IPS-NIHi7 (cell line): ENCODE data around the gene RAB14.
"Not testable (repeated sequence)": the region's sequence is repeated elsewhere in the genome, so short reads cannot be mapped to it uniquely, and the experiment has no call there.

Experiments used
- DNase-seq: peaks from one replicate; pipeline ENCODE4 v3.0.0; 2012; ENCODE audit warnings: mixed read lengths; ENCODE audit errors: extremely low spot score

Gene RAB14

DNA sequence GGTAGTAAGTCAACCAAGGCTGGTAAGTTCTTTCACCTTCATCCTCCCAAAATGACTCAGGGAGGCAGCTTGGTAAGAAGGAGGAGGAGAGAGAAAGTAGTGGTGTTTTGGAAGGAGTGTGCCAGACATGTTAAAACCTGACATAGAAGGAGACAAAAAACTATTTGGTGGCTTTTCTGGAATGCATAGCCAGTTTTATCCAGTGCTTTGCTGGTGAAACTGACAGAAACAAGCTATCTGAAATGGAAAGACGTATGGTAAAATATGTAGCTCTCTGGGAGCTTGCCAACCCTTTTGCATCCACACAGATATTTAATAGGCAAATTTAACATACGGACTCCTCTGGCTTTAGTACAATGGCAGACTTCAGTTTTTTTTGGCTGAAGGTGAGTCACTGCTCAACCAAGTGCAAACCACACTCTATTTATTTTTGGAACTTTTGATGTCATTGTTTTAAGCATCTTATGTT, 45.4 kb downstream of the RAB14 start:
- no peak for DNase-seq

GRCh38 chr9:121154782-121155181, 46.9 kb downstream of the RAB14 start:
- no peak for DNase-seq

GRCh38 chr9:121153642-121154041, 48.0 kb downstream of the RAB14 start:
- DNase-seq, result no peak

GRCh38 chr9:121150188-121150587, 51.5 kb downstream of the RAB14 start:
- no peak for DNase-seq

DNA sequence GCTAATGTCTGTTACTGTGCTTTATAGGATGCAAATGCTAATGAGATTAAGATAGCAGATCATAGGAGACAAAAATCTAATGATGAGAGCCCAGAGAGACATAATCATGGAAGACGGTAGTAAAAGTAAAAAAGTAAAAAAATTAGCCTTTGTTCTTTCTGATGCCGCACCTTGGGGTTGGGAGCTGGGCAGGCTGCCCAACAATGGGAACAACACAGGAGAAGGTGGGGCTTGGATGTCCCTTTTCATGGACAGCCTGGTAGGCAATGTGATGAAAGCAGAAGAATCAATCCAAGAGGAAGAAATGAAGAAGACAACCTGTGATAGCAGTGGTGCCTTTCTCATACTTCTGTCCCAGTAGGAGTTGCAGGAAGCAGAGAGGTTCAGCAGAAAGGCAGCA, 57.2 kb downstream of the RAB14 start:
- DNase-seq, result no peak

DNA sequence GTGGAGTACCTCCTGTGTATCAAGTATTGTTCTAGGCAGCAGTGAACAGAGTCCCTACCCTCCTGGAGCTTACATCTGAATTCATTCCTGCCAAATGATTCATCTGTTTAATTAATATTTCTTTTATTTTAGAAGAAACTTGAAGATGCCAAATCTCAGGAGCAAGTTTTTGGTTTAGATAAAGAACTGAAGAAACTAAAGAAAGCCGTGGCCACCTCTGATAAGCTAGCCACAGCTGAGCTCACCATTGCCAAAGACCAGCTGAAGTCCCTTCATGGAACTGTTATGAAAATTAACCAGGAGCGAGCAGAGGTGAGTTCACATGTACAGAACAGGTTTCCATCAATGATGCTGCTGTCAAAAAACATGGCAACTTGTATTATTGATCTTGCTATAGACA, 57.9 kb downstream of the RAB14 start:
- no peak for DNase-seq

GRCh38 chr9:121141706-121142105, 60.0 kb downstream of the RAB14 start:
- no peak for DNase-seq

DNA sequence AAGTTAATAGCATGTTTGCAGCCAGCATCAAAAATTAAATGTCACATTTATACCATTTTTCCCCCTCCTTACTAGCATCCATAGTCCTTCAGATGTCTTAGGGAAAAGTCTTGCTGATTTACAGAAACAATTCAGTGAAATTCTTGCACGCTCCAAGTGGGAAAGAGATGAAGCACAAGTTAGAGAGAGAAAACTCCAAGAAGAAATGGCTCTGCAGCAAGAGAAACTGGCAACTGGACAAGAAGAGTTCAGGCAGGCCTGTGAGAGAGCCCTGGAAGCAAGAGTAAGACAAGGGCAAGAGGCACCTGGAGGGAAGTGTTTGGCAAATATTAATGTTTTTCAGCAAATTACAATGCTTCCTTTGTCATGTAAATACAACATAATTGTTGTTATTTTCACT, 60.4 kb downstream of the RAB14 start:
- DNase-seq, result no peak

DNA sequence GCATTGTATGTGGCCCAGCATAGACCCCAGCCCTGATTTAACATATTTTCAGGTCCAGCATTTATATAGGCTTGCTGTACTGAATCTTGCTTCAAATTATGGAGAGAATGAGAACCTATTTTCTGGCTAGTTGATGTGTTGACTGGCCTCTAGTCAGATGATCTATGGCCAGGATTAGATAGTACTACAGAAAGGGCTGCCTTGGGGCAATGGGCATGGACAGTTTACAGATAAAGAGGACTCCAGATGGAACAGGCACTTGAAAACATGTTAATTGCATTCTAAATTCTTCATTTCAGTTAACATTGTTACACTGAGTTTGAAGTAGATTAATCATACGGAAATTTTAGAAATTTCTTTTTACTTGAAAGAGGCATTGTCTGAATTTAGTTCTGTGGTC, 61.5 kb downstream of the RAB14 start:
- no peak for DNase-seq

GRCh38 chr9:121138973-121139372, 62.7 kb downstream of the RAB14 start:
- DNase-seq, result no peak

- no peak for DNase-seq
Observed at GRCh38 chr9:121138561-121138960, 63.1 kb downstream of the RAB14 start.

DNA sequence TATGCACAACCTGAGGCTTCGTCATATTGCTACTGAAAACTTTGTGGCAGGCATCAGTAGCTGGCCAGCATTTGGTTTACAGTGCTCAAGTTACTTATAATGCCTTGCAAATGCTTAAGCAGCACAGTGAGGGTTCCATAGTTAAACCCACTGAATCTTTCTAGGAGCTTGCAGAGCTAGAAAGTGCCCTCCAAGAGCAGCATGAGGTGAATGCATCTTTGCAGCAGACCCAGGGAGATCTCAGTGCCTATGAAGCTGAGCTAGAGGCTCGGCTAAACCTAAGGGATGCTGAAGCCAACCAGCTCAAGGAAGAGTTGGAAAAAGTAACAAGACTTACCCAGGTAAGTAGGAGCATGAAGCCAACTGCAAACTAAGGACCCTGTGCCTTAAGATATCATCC, 66.0 kb downstream of the RAB14 start:
- DNase-seq, result no peak

GRCh38 chr9:121133104-121133816, 68.4 kb downstream of the RAB14 start:
- DNase-seq, result peak; percentile 20

DNA sequence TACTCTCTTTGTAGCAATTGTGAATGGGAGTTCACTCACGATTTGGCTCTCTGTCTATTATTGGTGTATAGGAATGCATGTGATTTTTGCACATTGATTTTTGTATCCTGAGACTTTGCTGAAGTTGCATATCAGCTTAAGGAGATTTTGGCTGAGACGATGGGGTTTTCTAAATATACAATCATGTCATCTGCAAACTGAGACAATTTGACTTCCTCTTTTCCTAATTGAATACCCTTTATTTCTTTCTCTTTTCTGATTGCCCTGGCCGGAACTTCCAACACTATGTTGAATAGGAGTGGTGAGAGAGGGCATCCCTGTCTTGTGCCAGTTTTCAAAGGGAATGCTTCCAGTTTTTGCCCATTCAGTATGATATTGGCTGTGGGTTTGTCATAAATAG, 72.3 kb downstream of the RAB14 start:
- DNase-seq, result not testable (repeated sequence)
